Measurements from ENCODE around the gene LBHD2.

DNA sequence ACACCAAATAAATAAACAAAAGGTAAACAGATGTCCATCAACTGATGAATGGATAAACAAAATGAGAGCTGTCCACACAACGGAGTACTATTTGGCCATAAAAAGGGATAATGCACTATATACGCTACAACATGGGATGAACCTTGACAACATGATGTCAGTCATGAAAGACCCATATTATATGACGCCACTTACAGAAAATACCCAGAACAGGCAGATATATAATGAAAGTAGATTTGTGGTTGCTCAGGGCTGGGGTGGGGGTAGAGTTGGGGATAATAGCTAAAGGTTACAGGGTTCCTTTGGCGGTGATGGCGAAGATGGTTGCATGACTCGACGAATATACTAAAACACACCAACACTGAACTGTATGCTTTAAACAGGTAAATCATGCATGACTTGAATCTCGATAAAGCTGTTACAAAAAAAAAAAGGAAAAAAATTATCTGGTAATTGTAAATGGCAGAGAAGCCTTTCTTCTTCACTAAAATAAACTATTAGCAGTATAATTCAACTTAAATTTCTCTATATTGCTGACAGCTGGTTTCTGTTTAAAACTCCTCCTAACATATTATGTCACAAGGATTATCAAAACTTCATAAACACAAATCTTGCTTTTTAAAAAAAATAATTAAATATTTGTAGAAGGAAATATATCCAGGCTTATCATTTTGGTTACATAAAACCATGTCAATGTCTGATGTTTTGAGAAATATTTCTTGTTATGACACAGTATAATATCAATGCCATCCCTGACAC is 40.6 kb upstream of the LBHD2 start:
- TF ChIP-seq POLR2A (IDR thresholded peaks at IDR 0.05), result no peak
- TF ChIP-seq, protein P1, sequence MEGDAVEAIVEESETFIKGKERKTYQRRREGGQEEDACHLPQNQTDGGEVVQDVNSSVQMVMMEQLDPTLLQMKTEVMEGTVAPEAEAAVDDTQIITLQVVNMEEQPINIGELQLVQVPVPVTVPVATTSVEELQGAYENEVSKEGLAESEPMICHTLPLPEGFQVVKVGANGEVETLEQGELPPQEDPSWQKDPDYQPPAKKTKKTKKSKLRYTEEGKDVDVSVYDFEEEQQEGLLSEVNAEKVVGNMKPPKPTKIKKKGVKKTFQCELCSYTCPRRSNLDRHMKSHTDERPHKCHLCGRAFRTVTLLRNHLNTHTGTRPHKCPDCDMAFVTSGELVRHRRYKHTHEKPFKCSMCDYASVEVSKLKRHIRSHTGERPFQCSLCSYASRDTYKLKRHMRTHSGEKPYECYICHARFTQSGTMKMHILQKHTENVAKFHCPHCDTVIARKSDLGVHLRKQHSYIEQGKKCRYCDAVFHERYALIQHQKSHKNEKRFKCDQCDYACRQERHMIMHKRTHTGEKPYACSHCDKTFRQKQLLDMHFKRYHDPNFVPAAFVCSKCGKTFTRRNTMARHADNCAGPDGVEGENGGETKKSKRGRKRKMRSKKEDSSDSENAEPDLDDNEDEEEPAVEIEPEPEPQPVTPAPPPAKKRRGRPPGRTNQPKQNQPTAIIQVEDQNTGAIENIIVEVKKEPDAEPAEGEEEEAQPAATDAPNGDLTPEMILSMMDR (IDR thresholded peaks at IDR 0.05), result no peak

Data from thyroid gland (tissue), 4 donors.